Erythroblast (primary cell): Measurements from ENCODE around the gene FUT1.
A peak's percentile ranks its signal among the peaks of the same experiment; 100 is the strongest.
"Not testable (repeated sequence)": the region's sequence is repeated elsewhere in the genome, so short reads cannot be mapped to it uniquely, and the experiment has no call there.

ENCODE experiments used
- DNase-seq, 2 experiments: peaks; one replicate each; lab custom pipeline; 2025; lab: John Stamatoyannopoulos, UW
- GATA1 ChIP-seq: IDR thresholded peaks from 2 replicates; pipeline ENCODE4 v1.6.1; 2011; ENCODE audit warnings: low read depth, mild to moderate bottlenecking, control low read depth, low read length, moderate library complexity
- POLR2A ChIP-seq: IDR thresholded peaks from 2 replicates; pipeline ENCODE4 v1.6.1; 2011; ENCODE audit warnings: mild to moderate bottlenecking, low read length

The FUT1 gene

DNA sequence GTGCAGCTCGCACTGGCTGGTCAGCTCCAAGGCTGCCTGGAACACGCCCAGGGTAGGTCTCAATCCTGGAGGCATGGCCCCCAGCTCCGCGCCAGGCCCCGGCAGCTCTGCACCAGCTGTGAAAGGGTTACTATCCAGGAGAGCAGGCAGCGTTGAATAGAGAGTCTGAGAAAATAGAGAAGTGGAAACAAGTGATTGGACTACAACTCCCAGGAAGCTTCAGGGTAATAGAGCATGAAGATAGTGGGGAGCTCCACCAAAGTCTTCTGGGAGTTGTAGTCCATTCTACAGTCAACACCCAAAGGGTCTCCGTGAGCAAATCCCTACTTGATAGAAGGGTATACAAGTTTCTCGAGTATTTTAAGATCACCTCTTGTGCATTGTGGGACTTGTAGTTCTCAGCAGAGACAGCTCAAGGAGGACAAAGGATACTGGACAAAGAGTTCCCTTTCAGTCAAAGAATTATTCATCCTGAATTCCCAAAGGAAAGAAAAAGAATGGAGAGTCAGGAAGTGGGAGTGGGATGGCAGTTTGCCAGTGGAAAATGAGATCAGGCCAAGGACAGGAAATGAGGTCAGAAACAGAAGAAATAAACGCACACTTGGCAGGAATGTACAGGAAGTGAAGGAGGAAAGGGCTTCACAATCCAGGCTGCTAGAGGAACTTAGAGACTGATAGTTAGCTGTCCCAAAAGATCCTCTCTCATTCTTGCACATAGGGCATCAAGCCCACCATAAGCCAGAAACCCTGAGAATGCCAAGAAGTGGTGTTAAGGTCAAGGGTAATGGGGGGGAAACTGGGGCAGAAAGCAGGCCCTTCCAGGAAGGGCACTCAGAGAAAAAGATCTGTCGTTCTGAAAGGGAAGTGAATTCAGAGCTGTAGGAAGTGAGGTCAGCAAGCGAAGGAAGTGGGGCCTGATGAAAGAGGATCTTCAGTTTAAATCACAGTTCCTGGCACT, 27.4 kb downstream of the FUT1 start:
- DNase-seq = peak; percentile 72 to 77
- TF ChIP-seq GATA1 (no peak), POLR2A (no peak)

DNA sequence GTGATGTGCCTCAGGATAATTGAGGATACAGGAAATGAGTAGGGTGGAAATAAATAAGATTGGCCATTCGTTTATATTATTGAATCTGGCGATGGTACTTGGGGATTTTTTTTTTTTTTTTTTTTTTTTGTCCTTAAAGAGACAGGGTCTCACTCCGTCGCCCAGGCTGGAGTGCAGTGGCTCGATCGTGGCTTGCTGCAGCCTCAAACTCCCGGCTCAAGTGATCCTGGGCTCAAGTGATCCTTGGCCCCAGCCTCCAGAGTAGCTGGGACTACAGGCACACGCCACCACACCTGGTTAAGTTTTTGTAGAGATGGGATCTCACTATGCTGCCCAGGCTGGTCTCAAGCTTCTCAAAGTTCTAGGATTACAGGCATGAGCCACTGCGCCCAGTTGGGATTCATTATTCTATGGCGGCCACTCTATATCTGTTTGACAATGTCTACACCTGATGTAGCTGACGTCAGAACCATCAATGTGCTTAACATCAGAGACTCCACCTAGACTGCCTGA, 30.2 kb downstream of the FUT1 start:
- no peak for DNase-seq
- no peak for TF ChIP-seq GATA1
- no peak for TF ChIP-seq POLR2A

DNA sequence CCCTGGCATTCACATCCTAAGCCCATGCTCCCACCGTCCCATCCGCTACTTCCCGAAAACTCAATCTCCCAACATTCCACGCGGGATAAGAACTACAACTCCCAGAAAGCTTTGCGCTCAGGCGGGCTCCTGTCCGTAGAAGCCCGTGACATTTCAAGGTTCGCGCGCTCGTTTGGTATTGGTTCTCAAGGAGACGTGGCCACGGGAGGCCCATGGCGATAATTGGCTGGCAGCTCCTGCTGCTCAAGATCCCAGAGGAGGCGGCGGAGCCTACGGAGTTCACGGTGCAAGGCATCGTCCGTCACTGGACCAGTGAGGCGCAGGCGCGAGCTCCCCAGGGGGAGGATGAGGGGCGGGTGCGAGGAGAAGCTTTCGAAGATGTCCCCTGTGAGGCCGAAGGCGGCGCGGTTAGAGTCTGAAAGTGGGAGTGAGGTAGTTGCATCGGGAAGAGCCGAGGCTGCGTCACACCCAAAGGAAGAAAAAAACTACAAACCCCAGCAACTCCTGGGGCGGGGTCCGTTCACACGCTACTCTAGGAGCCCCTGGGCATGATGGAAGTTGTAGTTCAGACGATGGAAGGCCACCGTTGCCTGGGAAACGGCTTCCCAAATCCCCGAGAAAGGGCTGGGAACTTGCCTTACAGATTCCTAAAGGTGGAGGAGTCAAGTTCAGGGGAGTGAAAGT, 31.7 kb downstream of the FUT1 start:
- TF ChIP-seq POLR2A (peak; percentile 72), GATA1 (no peak)
- DNase-seq = peak; percentile 96 to 97

DNA sequence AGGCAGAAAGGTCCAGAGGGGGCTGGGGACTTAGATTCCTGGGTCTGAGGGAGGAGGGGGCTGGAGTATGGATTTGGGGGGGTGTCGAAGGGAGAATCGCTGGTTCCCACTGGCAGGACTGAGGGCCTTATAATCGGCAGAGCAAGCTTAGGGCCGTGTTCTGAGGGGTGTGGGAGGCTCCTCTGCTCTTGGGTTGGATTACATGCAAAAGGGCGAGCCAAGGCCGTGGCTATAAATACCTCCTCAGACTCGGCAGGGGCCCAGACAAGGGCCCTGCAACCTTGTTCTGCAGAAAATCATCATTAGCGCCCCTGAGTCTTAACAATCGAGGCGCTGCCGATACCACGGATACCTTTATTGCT, 32.2 kb downstream of the FUT1 start:
- no peak for TF ChIP-seq GATA1
- TF ChIP-seq POLR2A = no peak
- no peak for DNase-seq

DNA sequence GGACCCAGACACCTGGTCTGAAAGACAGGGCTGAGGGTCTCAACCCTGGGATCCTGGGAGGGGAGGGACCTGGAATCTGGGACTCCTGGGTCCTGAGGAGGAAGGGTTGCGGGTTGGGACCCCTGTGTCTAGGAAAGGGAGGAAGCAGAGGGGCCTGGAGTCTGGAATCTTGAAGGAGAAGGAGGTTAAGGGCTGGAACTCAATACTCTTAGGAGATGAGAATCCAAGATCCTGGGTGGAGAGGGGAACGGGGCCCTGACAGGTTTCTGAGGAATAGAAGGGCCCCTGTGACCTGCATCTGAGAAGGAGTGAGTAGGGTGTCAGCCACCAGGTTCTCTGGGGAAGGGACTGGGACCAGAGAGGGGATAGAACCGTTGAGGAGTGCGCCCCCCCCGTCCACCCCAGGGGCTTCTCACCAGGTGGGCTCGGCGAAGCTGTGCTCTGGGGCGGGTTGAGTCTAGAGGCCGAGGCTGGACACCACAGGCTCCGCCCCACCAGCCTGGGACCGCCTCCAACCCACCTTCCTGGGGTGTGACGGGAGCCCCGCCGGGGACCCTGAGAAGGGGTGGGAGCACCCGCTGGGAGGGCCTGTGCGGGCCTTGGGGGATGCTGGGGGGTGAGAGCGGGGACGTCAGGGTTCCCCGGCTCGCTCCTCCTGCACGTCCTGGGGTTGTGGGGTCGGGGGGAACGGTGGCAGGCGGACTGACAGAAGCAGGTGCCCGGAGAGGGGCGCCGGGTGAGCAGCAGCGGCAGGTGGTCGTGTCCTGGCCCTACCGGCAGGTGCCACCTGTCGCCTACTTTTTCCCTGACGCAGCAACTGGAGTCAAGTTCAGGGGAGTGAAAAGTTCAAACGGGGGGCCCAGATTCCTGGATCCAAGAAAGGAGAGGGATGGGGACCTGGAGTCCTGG, 32.9 kb downstream of the FUT1 start, which contains the start of gene MAMSTR:
MAMSTR (minus strand) TSS at position 463 of the 909 bp plus-strand sequence. CDS start 694 bp downstream, outside the sequence.
- TF ChIP-seq GATA1 (no peak), POLR2A (no peak)
- no peak for DNase-seq

DNA sequence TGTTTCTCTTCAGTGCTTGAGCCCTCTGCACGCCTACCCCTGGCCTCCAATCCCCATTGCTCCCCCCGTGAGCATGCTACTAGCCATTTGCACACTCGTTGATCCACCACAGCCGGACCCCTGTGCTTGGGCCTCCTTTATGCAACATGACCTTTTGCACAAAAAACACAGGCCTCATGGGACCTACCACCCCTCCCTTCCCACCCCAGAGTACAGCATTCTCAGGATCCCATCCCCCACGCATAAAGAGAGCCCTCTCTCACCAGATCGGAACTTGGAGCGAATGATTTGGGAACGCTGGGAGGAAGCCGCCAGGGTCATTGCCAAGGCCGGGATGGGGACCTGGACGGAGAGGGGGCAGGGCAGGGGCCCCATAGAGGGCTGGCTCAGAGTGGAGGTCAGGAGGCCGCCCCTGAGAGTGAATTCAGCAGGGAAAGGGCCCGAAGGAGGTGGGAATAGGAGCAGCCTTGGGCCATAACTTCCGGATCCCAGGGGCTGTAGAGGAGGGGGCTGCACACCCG, 33.7 kb downstream of the FUT1 start:
- DNase-seq = no peak
- TF ChIP-seq GATA1 (no peak), POLR2A (no peak)

GRCh38 chr19:48718106-48718505, 34.3 kb downstream of the FUT1 start:
- not testable (repeated sequence) for DNase-seq

DNA sequence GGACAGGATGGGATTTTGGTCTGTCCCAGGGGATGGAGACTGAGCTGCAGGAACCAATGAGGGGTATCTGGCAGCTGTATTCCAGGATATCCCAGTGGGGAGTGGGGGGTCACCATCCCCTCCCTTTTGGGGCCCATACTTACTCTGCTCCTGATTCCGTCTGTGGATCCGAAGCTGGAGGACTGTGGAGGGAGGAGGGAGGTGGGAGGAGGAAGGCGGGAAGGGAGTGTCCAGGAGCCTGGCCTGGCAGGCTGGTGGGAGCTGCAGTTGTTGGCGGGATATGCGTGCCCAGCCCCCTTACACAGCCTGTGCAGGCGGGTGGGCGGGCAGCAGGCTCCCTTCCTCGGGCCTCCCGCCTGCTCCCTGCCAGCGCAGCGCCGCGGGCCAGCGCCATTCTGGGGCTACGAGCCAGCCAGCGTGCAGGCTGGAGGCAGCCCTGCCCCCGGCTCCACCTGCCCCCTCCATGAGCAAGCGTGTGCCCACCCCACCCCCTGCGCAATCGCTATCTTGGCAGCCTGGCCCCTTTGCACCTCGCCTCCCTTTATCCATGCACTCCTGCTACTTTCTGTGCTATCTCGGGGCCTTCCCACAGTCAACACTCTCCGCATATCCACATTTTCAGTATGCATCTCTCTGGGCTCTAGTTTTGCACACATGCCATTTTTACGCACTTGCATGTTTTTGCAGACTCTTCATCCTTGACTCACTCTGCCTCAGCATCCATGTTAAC, 35.7 kb downstream of the FUT1 start:
- peak in 1 of 2 experiments; percentile 68 for DNase-seq

GRCh38 chr19:48715681-48716171, 36.7 kb downstream of the FUT1 start:
- DNase-seq = no peak
- no peak for TF ChIP-seq GATA1
- no peak for TF ChIP-seq POLR2A

More for the DNA sequence above, 35.7 kb downstream of the FUT1 start:
- TF ChIP-seq POLR2A (no peak), GATA1 (no peak)

DNA sequence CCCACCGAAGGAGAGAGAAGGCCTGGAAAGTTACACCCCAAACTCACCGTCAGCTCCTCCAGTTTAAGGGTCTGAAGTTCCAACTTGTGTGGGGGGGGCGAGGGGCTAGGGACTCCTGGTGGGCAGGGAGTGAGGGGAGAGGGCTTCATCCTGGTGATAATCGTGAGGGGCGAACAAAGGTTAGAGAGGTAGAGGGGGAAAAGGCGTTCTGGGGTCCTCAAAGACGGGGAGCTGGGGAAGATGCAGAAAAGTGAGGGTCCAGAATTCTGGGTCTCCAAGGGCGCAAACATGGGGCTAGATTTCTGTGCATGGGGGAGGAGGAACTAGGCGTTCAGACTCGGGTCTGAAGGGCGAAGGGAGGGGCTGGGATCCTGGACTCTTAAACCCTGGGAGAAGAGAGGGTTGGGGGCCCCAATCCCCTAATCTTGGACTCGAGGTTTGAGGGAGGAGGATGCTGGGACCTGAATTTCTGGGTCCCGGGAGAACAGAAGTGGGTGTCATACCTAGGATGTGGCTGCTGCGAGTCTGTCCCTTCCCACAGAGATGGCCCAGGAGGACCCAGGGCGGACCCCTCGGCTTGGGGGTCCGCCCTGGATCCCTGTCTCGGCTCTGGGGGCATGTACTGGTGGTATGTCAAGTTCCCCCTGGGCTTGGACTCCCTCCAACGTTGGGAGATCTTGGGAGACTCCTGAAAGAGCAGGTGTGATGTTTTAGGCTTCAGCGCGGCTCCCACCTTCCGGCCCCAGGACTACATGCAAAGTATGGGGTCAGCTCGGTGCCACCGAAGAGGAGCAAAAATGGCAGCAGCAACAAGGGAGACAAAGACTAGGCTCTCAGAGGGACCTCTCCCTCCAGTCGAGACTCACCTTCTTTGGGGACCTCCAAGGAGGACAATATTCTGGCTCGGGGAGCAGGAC, 37.4 kb downstream of the FUT1 start:
- TF ChIP-seq GATA1 (no peak), POLR2A (no peak)
- no peak for DNase-seq

- TF ChIP-seq GATA1 (no peak), POLR2A (no peak)
- DNase-seq = peak; percentile 100
These were observed 38.3 kb downstream of the FUT1 start for GRCh38 chr19:48713864-48714755.
